ENCODE measurements around the gene KCNQ5. TPM values are rescaled to one million over a fixed set of nuclear protein-coding genes. Genes with fewer than 3 reads are reported as not detected.
"Not testable (repeated sequence)": the region's sequence is repeated elsewhere in the genome, so short reads cannot be mapped to it uniquely, and the experiment has no call there.

The KCNQ5 gene
- polyA plus RNA-seq, 3 donors, result 0.20 to 0.37 (median 0.28) TPM

DNA sequence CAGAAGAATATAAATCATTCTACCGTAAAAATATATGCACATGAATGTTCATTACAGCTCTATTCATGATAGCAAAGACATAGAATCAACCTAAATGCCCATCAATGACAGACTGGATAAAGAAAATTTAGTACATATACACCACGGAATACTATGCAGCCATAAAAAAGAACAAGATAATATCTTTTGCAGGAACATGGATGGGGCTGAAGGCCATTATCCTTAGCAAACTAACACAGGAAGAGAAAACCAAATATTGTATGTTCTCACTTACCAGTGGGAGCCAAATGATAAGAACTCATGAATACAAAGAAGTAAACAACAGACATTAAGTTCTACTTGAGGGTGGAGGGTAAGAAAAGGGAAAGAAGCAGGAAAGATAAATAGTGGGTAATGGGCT is 595.0 kb downstream of the KCNQ5 start:
- no peak for DNase-seq (ENCODE audit: low read depth in 3 of 3, low spot score in 2 of 3)

DNA sequence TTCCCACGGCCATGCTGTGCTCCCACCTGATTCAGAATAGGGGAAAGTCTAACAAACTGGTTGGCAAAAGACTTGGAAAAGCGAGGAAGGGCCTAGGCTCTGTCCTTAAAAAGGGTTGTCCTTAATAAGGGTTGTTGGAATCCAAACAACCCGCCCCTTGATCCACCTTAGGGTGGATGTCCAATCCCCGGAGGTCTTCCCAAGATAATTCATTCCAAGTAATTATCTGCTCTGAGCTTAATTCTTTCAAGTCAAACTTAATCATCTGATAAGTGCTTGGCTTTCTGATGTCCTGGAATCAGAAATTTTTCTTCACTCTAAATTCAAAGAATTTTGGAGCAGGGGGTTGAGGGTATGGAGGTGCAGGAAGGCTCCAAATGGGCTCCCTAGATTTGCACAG is 603.5 kb downstream of the KCNQ5 start, which contains the start of gene KHDC1L:
Gene KHDC1L, minus strand, starts transcription at position 101 of the 400 bp plus-strand sequence. Its CDS starts 88 bp downstream, at position 13.
- DNase-seq (ENCODE audit: low read depth in 3 of 3, low spot score in 2 of 3), result no peak

DNA sequence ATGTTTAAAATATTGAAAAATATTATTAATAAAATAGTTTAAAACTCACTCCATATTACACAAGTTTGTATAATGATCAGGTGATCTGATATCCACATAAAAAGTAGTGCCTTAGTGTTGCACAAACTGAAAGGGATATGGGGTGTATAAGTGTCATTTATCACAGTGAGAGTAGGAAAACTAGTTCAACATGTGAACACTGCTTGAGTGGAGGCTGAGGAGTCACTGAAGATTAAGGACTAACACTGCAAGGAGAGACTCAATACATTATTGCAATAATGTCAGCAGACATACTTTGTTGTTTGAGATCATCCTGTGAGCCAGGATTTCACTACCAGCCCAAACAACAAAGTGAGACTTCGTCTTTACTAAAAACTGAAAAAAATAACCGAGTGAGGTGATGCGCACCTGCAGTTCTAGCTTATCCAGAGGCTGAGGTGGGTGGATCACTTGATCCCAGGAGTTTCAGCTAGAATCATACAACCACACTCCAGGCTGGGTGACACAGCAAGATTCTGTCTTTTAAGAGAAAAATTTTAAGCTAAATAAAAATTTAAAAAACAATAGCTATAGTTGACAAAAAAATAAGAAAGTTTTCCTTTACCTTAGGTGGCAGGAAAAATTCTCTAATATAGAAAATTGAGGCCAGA is 605.9 kb downstream of the KCNQ5 start:
- no peak for DNase-seq (ENCODE audit: low read depth in 3 of 3, low spot score in 2 of 3)

DNA sequence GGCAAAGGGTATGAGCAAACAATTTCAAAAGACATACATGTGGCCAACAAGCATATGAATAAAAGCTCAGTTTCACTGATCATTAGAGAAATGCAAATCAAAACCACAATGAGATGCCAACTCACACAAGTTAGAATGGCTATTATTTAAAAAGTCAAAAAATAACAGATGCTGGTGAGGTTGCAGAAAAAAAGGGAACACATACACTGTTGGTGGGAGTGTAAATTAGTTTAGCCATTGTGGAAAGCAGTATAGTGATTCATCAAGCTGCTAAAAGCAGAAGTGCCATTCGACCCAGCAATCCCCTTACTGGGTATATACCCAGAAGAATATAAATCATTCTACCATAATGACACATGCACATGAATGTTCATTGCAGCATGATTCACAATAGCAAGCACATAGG is 610.1 kb downstream of the KCNQ5 start:
- DNase-seq (ENCODE audit: low read depth in 3 of 3, low spot score in 2 of 3), result no peak

DNA sequence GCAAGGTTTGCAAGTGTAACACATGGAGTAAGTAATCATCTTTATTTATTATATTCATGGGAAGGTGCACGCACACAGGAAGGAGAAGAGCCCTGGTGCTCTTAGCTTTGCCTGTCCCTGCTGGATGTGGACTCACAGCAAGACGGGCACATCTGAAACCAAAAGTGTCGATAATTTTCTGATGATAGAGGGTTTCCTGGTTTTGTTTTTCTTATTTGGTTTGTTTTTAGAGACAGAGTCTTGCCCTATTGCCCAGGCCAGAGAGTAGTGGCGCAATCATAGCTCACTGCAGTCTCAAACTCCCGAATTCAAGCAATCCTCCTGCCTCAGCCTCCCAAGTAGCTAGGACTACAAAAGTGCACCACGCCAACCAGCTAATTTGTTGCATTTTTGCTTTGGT is 611.2 kb downstream of the KCNQ5 start:
- no peak for DNase-seq (ENCODE audit: low read depth in 3 of 3, low spot score in 2 of 3)

DNA sequence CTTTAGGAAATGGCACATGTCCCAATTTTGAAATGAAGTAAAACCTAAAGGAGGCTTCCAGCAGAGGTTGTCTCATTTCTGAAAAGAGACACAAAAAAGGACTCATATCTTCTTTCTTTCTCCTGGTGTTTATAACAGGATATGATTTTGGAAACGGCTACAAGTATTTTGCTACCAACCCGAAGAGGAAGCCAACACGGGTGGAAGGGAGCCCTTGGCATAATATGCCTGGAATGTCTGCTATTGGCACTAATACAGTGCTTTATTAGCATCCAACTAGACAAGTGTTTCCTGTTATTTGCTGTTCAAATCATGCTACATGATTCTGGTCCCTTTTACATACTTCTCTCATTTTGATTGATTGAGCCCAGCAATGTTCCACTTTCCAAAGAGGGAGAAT is 612.1 kb downstream of the KCNQ5 start:
- DNase-seq (ENCODE audit: low read depth in 3 of 3, low spot score in 2 of 3), result not testable (repeated sequence)

DNA sequence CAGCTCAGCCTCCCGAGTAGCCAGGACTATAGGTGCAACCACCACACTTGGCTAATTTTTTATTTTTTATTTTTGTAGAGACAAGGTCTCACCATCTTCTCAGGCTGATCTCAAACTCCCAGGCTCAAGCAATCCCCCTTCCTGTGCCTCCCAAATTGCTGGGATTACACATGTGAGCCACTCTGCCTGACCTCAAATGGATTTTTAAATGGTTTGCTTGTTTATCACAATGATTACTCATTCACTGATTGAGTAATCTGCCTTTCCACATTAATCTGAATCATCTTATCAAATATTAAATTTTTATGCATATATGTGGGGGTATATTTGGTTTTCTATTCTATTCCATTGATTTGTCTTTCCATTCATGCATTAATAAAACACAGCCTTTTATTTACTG is 612.9 kb downstream of the KCNQ5 start:
- DNase-seq (ENCODE audit: low read depth in 3 of 3, low spot score in 2 of 3), result no peak

DNA sequence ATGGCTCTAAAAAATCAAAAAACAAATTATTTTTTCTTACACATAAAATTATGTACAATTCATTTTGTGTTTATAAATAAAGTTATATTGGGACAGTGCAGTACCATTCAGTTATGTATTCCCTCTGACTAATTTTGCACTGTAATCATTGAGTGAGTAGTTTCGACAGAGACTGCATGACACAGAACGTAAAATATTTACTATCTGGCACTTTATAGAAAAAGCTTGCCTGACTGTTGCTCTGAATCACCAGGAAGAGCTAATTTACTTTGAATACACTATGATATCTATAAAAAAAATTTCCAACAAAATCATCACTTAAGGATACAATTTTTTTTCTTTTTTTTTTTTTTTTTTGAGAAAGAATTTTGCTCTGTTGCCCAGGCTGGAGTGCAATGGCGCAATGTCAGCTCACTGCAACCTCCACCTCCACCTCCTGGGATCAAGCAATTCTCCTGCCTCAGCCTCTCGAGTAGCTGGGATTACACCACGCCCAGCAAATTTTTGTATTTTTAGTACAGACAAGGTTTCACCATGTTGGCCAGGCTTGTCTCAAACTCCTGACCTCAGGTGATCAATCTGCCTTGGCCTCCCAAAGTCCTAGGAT is 614.4 kb downstream of the KCNQ5 start:
- no peak for DNase-seq (ENCODE audit: low read depth in 3 of 3, low spot score in 2 of 3)

DNA sequence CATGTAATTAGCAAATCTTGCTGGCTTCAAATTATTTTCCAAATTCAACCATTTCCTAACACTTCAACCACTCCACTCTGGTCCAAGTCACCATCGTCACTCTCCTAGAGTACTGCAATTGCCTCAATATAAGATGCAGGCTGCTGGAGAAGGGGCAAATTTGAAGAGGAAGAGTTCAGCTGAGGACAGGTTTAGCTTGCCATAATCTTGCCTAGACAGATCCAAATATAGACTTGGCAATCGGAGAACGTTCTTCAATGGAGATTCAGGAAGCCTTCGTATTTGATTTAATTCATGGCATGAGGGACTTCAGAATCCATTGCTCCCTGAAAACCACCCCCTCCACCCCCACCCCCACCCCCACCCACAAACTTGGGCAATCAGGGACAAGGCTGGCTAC is 618.9 kb downstream of the KCNQ5 start:
- no peak for DNase-seq (ENCODE audit: low read depth in 3 of 3, low spot score in 2 of 3)

DNA sequence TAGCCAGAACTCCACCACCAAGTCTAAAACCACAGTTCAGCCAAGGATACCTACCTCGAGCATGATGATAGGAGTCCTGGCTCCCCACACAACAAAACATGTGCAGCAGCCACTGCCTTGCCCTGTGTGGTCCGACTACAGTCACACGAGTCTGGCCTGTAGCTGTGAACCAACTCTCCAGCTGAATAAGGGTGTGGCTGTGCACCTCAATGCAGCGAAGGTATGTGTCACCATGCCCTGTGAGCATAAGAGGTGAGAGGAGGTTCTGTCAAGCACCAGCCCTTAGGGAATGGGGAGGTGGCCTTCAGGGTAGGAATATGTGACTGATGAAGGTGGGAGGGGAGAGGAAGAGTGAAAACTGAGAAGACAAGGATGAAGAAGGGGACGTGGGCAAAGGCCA is 620.1 kb downstream of the KCNQ5 start:
- DNase-seq (ENCODE audit: low read depth in 3 of 3, low spot score in 2 of 3), result no peak
